Measurements from ENCODE around the gene ZDHHC14.

- TF ChIP-seq, protein P1, sequence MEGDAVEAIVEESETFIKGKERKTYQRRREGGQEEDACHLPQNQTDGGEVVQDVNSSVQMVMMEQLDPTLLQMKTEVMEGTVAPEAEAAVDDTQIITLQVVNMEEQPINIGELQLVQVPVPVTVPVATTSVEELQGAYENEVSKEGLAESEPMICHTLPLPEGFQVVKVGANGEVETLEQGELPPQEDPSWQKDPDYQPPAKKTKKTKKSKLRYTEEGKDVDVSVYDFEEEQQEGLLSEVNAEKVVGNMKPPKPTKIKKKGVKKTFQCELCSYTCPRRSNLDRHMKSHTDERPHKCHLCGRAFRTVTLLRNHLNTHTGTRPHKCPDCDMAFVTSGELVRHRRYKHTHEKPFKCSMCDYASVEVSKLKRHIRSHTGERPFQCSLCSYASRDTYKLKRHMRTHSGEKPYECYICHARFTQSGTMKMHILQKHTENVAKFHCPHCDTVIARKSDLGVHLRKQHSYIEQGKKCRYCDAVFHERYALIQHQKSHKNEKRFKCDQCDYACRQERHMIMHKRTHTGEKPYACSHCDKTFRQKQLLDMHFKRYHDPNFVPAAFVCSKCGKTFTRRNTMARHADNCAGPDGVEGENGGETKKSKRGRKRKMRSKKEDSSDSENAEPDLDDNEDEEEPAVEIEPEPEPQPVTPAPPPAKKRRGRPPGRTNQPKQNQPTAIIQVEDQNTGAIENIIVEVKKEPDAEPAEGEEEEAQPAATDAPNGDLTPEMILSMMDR (IDR thresholded peaks at IDR 0.05; ENCODE audit: control extremely low read depth in 1 of 3, insufficient read depth in 1 of 3, low read depth in 1 of 3, low read length in 3 of 3): no peak
- TF ChIP-seq POLR2A (IDR thresholded peaks at IDR 0.05; ENCODE audit: control extremely low read depth in 1 of 2, low read depth in 2 of 2, low read length in 2 of 2): no peak
- TF ChIP-seq, protein P2, sequence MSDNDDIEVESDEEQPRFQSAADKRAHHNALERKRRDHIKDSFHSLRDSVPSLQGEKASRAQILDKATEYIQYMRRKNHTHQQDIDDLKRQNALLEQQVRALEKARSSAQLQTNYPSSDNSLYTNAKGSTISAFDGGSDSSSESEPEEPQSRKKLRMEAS (IDR thresholded peaks at IDR 0.05): no peak
- no peak for TF ChIP-seq FOSL1 (IDR thresholded peaks at IDR 0.05; ENCODE audit: insufficient read depth, low read depth, low read length)
These were observed 7.9 kb downstream of the ZDHHC14 start for GRCh38 chr6:157388924-157389323.
